Inflammatory macrophage treated with lipopolysaccharide for 4 hours (primary cell): ENCODE data around the gene HYAL1.
"Not testable (repeated sequence)": the region's sequence is repeated elsewhere in the genome, so short reads cannot be mapped to it uniquely, and the experiment has no call there.

Experiments used
- DNase-seq: peaks from one replicate; pipeline ENCODE4 v3.0.0-alpha.2; 2020

HYAL1 gene

GRCh38 chr3:50317300-50317699 lies 13.9 kb upstream of the HYAL1 start:
- no peak for DNase-seq

- DNase-seq = no peak
Measured at GRCh38 chr3:50316657-50317242, 13.4 kb upstream of the HYAL1 start.

- no peak for DNase-seq
Measured at GRCh38 chr3:50314816-50315215, 11.4 kb upstream of the HYAL1 start.

- DNase-seq = no peak
Measured at GRCh38 chr3:50314342-50314741, 11.0 kb upstream of the HYAL1 start.

- not testable (repeated sequence) for DNase-seq
Measured at GRCh38 chr3:50312041-50312440, 8.7 kb upstream of the HYAL1 start.

- DNase-seq = no peak
Measured at GRCh38 chr3:50304601-50305000, 1.2 kb upstream of the HYAL1 start.

GRCh38 chr3:50302095-50303012 lies 1.0 kb downstream of the HYAL1 start:
- no peak for DNase-seq

- DNase-seq = no peak
Measured at GRCh38 chr3:50300681-50301254, 2.6 kb downstream of the HYAL1 start.

GRCh38 chr3:50299929-50300680 lies 3.3 kb downstream of the HYAL1 start:
- DNase-seq = peak; percentile 86

- DNase-seq = no peak
Measured at GRCh38 chr3:50299638-50299928, 3.8 kb downstream of the HYAL1 start.

GRCh38 chr3:50298836-50299637 lies 4.3 kb downstream of the HYAL1 start, which contains the start of the genes HYAL3 and NAA80:
HYAL3 (minus strand) TSS chr3:50299405; CDS start chr3:50295602, 3,803 bp downstream.
NAA80 (minus strand) TSS chr3:50299405; CDS start chr3:50297463, 1,942 bp downstream.
- DNase-seq = peak; percentile 100

GRCh38 chr3:50297896-50298725 lies 5.3 kb downstream of the HYAL1 start:
- peak; percentile 21 for DNase-seq

GRCh38 chr3:50297384-50297775 lies 6.0 kb downstream of the HYAL1 start:
- DNase-seq = no peak

GRCh38 chr3:50296721-50297383 lies 6.5 kb downstream of the HYAL1 start:
- no peak for DNase-seq

- DNase-seq = no peak
Measured at GRCh38 chr3:50295553-50296431, 7.6 kb downstream of the HYAL1 start.

- DNase-seq = no peak
Measured at GRCh38 chr3:50294492-50295403, 8.6 kb downstream of the HYAL1 start.

GRCh38 chr3:50294089-50294488 lies 9.3 kb downstream of the HYAL1 start:
- no peak for DNase-seq

- no peak for DNase-seq
Measured at GRCh38 chr3:50293079-50293801, 10.1 kb downstream of the HYAL1 start.
